ENCODE measurements around the gene ZNRF2.

Gene ZNRF2

DNA sequence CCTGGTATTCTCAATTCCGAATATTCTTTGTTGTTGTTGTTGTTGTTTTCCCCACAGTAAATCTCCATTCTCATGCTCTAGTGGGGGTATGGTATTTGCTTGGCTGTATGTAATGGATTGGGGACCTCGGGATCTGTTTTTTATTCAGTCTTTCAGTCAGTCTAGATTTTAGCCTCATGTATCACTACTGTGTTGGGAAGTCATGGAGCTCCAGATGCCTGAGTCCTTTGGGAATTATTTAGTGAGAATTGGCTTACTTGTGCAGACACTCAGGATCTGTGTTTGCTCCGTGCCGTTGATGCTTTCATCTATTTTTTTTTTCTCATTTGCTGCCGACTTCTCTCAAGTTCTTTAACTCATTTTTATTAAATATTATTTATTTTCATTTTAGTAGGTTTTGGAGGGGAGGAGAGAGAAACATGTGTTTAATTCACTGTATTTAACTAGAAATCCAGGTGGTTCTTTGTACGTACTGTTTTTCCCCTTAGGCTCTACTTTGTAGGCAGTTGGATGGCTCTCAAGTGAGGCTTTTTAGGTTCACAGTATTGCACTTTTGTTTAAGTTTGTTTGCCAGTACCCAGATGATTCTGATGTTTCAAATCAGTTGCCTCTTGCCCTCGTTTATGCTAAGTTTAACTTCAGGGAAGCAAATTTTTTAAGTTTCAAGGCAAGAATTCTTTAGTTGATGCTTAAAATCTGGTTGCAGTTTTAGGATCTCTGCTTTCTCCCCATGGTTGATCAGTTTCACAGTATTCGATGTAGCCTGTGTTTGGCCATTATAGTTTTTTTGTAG, 36.9 kb downstream of the ZNRF2 start:
- no peak for DNase-seq (ENCODE audit: low read depth in 3 of 3)

DNA sequence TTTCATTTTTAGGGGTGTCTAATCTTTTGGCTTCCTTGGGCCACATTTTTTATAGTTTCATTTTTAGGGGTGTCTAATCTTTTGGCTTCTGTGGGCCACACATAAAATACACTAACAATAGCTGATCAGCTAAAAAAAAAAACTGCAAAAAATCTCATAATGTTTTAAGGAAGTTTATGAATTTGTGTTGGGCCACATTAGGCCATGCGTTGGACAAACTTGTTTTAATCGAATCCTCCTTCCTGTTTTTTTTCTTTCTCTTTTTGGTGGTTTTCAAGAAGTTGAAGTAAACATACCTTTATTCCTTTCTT, 37.4 kb downstream of the ZNRF2 start:
- DNase-seq (ENCODE audit: low read depth in 3 of 3), result no peak

DNA sequence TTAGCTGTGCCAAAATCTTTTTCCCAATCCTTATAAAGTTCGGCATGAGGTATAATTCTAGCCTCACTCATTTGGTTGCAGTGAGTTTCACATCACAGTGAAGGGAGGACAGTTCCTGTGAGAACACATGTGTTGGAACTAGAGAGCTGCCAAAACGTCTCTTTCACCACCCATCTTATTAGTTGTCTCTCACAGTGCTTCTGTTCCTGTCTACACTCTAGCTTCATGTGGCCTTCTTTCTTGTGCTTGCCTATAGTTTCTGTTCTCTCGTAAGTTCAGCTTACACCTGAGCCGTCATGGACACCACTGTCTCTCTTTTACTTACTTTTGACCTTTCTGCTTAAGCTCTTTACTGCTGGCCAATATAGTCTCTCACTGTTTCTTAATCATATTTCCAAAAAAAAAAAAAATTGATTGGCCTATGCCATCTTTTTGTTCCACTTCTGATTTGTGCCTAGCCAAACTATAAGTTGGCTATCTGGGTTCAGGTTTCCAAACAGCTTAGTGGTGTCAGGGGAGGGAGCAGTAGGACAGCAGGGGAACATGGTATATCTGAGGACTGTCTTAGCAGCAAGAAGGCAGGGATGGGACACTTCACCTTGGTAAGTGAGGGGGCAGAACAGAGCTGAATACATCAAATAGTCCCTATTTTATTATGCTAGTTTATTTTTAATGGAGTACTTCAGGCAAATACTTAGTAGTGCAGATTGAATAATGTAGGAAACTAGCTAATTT, 38.0 kb downstream of the ZNRF2 start:
- DNase-seq (ENCODE audit: low read depth in 3 of 3), result no peak

DNA sequence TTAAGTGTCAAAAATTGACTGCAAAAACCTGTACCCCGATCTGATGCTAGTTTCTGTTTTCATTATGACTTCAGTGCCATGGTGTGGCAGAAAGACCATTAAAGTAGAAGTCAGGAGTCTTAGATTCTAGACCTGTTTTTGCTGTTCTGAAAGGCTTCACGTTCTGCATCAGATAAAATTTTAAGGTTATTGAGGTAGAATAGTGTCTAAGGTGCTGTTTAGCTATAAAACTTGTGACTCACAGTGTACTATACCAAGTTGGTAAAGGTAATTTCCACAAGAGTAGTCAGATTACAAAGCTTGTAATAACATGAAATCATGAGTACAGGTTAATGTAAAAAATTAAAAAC, 38.6 kb downstream of the ZNRF2 start:
- no peak for DNase-seq (ENCODE audit: low read depth in 3 of 3)

DNA sequence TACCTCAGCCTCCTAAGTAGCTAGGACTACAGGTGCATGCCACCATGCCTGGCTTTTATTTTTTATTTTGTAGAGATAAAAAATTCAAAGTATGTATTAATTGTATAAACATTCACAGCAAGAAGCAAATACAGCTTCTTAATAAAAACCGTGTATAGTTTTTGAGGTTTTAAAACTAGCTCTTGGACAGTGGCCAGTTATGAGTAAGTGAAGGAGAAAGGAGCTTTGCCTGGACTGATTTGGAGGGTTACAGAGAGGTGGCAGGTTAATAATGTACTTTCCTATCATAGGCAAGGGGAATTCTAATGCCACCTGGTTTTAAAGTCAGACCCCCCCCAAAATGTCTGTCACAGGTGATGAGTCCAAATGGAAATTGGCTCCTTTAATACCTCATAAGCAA, 43.4 kb downstream of the ZNRF2 start:
- no peak for DNase-seq (ENCODE audit: low read depth in 3 of 3)

DNA sequence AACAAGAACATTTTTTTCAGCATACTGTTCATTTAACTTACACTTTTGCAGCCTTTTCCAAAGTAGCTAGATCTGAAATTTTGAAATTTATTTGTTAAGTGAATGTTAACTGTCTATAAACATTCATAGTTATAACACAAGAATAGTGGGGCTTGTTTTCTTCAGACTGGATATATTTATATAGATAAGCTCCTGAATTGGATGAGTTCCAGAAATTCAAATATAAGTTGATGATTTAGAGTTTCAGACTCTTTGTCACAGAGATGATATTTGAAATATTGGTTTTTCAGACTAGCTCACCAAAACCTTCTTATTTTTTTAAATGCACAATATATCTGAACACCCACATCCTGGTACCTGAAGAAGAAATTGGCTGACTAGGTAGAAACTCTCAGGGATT, 44.0 kb downstream of the ZNRF2 start:
- no peak for DNase-seq (ENCODE audit: low read depth in 3 of 3)

DNA sequence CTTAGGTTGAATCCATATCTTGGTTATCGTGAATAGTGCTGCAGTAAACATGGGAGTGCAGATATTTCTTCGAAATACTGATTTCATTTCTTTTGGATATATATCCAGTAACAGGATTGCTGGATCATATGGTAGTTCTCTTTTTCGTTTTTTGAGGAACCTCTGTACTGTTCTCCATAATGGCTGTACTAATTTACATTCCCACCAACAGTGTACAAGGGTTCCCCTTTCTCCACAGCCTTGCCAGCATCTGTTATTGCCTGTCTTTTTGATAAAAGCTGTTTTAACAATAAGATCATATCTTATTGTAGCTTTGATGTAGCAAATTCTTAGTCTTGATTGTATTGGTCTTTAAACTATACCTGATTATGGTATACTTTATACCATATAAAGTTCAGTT, 45.3 kb downstream of the ZNRF2 start:
- DNase-seq (ENCODE audit: low read depth in 3 of 3), result no peak

DNA sequence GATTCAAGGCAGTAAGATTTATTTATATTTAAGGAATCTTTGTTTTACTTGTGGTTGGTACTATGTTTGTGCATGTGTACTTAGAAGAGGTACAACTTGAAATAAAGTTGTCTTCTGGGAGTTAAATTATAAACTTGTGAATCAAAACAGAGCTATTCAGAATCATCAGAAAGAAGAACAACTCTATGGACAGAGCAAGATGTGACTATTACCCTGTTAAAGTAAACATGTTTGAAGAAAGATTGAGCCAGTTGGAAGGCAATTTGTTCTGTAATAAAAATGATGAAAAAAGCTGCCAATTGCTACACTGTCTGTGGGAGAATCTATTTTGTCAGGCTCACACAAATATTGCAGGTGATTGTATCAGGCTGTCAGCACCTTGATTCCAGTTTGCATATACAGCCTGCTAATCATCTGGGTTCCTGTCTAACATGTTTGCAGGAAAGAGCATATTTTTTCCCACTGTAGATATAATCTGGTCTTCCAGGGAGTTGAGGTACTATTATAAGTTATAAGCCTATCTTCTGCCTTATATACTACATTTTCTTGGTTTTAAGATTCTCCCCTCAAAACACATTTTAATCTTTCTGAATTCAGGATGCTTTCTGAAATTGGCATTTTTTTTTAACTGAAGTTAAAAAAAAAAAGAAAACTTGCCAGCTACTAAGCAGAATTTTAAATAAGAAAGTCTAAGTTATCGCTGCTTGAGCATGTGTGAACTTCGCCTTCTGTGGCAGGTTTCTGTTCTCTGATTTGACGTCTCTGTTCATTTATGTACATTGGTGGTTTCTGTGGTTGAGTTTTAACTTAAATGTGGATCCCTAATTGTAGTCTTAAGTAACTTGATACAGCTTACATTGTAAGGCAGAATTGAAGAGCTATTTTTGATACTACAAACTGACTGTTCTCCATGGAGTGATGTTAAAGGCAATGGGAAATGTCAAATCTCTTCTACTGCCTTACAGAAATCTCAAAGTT, 46.0 kb downstream of the ZNRF2 start:
- no peak for DNase-seq (ENCODE audit: low read depth in 3 of 3)

DNA sequence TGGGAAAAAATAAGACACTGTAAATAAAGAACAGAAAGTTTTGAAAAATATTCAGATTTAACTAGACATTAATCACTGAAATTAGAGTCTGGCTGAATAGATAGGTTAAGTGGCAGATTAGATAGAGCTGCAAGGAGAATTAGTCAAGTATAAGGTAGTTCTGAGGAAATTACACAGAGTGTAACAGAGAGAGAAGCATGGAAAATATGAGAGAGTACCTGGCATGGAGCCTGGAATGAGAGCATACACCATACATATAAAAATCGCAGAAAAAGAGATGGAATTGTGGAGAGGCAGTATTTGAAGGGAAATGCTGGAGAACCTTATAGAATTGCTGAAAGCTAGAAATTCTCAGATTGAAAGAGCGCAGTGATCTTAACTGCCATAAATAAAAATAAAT, 46.9 kb downstream of the ZNRF2 start:
- DNase-seq (ENCODE audit: low read depth in 3 of 3), result no peak

DNA sequence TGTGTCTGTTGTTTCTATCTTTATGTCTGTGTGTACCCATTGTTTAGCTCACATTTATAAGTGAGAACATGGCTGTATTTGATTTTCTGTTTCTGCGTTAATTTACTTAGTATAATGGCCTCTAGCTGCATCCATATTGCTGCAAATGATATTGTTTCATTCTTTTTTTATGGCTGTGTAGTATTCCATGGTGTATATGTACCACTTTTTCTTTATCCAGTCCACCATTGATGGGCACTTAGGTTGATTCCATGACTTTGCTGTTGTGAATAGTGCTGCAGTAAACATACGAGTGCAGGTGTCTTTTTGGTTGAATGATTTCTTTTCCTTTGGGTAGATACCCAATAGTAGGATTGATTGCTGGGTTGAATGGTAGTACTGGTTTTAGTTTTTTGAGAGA, 48.2 kb downstream of the ZNRF2 start:
- no peak for DNase-seq (ENCODE audit: low read depth in 3 of 3)

DNA sequence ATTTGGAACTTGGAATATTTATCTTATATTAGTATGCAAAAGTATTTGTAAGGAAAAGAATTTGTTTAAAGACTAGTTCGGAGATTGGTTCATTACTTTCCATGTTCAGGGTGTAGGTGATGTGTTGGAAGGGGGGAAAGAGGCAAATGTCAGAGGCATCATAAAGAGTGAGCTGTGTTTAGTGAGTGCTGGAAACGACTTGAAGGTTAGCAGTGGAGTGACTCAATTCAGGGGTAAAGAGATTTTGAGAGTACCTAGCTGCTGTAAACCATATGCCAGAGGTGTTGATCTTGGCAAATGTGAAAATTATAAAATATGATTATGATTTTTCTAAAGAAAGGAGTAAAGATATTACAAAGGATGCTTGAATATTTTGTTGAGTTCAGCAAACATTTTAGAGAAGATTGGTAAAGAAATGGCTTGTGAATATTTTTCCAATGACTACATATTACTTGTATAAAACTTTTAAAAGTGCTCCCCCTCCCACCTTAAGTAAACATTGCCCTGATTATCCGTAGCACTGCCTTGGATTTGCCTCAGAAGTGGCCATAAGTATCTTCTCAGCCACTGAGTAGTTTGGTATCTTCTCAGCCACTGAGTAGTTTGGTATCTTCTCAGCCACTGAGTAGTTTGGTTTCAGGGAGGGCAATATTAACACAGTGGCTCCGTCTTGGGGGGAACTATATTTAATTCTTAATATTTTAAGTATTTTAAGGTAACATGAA, 51.5 kb downstream of the ZNRF2 start:
- DNase-seq (ENCODE audit: low read depth in 3 of 3), result no peak

DNA sequence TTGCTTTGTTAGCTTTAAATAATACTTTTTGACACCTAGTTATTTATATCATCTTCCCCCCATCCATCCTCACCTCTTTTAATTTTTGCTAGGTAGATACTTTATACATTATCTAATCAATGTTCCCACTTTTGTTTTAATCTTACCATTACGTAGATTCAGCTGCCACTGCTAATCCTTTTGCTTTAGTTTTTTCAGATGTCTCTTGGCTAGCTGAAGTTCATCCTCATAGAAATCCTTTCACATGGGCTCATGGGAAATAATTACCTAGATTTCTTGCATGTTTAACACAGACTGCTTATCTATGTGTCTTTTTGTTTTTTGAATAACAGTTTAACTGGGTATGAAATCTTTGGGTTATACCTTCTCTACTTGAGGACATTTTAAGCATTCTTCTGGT, 60.1 kb downstream of the ZNRF2 start:
- DNase-seq (ENCODE audit: low read depth in 3 of 3), result no peak

DNA sequence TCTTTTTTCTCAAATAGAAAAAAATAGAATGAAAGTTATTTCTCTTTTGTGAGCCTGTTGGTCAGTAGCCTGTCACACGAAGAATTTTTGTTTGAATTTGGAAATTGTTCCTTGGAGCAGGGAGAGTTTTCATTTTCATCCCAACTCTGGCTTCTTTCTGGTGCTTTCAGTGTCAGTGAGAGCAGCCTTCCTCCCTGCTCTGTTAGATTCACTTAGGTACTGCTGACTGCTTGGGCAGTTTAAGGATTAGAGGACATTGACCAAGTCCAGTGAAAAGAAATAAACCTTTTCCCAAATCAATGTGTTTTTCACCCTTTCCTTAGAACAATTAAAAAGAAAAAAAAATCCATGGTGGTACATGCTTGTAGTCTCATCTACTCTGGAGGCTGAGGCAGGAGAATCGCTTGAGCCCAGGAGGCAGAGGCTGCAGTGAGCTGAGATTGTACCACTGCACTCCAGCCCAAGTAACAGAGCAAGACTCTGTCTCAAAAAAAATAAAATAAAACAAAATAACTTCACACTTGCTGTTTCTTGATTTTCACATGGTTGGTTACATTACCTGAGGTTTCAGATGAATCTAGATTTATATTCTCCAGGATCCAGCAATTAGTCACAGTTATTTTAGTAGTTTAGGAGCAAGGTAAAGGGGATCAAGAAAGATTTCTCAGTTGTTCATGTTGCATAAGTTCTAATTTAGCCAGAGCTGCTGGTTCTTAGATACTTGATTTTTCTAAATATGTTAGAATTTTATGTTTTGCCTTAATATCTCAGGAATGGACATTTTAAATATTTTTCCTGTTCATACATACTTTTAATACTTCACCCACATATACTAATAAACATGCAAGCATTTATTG, 63.1 kb downstream of the ZNRF2 start:
- no peak for DNase-seq (ENCODE audit: low read depth in 3 of 3)

DNA sequence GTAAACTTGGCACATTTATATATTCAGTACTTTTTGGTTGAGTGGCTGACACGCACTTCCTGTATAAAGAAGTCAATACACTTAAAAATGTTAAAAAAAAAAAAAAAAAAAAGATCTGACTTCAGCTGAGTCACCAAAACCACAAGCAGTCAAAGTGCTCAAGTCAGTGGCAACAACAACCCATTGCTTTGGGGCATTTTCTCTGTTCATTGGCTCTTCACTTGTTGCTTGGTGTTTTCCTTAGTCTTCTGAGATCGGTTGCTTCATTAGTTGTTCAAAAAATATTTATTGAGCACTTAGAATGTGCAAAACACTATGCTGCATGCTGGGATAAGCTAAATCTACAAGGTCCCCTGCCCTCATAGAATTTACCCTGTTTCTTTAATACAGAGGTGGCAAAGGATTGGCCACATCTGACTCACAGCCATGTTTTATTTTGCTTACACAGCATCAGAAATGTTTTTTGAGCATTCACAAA, 63.7 kb downstream of the ZNRF2 start:
- peak; percentile 11 to 25 (median 17) for DNase-seq (ENCODE audit: low read depth in 3 of 3)

DNA sequence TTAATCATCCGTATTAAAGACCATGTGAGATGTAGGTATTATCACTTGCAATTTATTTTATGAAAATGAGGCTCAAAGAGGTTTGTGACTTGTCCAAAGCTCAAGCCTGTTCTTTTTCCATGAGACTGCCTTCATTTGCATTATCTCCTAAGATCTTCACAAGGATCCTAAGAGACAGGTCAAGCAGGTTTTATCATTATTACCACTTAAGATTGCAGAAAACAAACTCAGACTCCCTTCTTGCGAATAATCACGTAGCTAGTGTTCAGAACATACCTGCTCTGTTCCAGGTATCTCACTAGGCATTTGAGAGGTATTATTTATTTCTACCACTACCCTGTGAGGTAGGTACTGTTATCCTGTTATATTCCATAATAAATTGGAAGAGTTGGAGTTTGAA, 64.8 kb downstream of the ZNRF2 start:
- DNase-seq (ENCODE audit: low read depth in 3 of 3), result no peak

DNA sequence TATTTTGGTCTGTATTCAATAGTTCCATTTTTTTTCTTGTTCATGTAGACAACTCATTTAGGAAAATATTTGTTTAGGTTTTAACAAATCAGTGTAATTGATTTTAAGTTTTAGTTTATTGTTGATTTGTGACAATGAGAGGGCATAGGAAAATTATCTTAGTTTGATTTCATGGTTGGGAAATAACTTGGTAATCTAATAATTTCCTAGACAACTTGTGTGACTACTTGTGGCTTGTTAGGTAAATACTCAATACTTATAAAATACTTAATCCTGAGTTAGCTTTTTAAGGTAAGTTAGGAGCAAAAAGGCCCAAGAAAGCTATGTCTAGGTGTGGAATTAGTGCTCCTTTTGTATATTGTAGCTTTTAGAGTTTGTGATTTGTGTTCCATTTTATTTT, 65.4 kb downstream of the ZNRF2 start:
- no peak for DNase-seq (ENCODE audit: low read depth in 3 of 3)

DNA sequence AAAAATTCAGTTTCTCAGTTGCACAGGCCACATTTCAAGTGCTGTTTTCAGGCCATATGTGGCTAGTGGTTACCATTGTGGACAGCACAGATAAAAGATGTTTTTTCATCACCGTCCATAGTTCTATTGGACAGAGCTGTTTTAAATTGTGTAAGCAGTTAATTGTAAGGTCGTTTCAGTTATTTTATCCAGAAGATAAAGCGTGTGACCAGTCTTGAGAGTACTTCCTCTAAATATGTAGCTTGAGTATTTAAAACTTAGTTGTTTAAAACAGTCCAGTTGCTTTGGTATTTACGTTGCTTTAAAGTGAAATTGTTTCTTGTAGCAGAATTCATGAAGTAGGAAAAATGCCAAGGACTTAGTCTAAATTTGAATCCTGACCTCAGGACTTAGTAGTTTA, 66.9 kb downstream of the ZNRF2 start:
- DNase-seq (ENCODE audit: low read depth in 3 of 3), result no peak

DNA sequence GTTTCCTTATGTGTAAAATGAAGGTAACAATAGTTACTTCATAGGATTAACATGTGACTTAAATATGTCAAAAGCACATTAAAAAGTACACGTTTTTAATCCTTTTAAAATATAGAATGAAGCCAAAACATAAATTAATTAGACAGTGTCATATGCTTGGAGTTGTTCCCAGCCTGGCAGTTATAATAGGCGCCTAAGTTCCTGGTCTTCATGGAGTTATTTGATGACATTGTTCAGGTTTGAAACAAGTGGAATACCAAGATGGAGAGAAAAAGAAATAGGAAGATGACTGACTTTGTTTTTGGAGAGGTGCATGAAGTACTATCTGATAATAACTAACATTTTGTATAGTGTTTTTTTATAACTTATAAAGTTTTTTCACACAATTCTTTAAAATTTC, 67.3 kb downstream of the ZNRF2 start:
- no peak for DNase-seq (ENCODE audit: low read depth in 3 of 3)

DNA sequence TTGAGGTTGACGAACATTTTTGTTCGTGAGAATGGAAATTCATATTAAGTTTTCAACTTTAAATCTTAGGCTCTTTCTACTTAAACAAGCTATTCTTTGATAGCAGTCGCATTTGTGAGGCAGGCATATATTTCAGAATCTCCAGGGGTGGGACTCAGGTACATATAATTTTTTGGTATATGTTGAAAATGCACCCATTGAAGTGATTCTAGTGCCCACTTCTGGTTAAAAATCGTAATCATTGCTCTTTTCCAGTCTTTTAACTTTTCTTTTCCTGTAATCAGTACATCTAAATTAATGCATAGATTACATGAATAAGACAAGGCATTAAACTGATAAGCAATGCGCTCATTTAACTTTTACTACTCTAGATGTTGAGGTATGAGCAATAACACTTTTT, 67.8 kb downstream of the ZNRF2 start:
- no peak for DNase-seq (ENCODE audit: low read depth in 3 of 3)

DNA sequence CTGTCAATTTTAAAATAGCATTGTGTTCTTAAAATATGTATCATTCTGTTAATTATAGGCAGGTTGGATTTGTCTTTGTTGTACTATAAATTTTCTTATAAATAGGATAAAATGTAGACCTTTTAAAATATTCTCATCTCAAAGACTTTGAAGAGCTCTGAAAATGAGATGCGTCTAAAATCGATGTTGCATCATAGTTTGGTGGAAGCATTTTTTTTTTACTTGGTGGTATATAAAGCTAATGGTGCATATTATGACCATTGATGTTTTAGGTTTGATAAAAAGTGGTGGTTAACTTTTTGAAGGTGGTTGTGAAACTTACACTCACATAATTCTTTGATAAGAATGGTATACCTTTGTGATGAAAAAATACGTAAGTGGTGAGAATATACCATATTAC, 69.1 kb downstream of the ZNRF2 start:
- DNase-seq (ENCODE audit: low read depth in 3 of 3), result no peak
